Measurements from ENCODE around the gene APOBEC3A. TPM values are rescaled to one million over a fixed set of nuclear protein-coding genes. Genes with fewer than 3 reads are reported as not detected.
"Not testable (repeated sequence)": the region's sequence is repeated elsewhere in the genome, so short reads cannot be mapped to it uniquely, and the experiment has no call there.

APOBEC3A gene
- polyA plus RNA-seq, 6 donors from 2014 or later = 0.29 to 2.8 (median 0.40) TPM; not detected in 3

DNA sequence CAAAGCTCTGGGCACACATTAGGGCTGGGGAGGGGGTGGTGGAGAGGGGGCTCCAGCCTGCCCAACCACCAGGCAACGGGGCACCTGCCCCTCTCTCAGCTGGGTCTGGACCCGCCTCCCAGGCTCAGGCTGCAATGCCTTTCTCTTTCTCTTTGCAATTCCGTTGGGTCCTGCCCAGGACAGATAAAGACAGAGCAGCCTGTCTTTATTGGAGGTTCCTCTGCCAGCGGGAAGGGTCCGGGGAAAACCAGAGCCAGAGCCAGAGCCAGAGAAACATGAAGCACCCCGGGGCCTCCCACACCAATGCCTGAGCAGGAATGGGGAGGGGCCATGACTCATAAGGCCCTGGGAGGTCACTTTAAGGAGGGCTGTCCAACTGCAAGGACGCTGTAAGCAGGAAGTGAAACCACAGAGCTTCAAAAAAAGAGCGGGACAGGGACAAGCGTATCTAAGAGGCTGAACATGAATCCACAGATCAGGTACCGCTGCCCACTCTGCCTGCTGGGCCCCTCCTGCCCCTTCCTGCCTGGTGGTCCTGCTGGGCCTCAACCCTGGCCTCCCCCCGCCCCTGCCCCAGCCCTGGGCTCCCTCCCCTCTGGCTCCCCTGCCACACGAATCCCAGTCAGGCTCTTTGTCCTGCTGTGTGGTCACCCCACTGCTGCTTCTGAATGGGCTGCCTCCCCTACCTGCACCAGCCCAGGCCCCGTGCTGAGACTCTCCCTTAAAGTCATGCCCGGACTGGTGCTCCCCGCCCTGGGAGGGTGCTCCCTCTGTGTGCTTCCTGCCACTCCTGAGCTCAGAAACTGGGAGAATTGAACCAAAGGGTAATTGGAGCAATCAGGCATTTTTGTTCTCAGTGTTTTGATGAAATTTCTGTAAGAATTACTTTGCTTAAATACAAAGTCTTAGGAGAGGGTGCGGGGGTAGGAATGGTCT is 24.9 kb downstream of the APOBEC3A start, which contains the start of gene APOBEC3B:
Gene APOBEC3B, plus strand, starts transcription at position 356 of the 936 bp plus-strand sequence. Its CDS starts 107 bp downstream, at position 463.
- H3K4me1 Mint-ChIP-seq = peaks cover 12 to 39% (median 26%) of the 10 kb centered on the region in 3 donors
- H3K36me3 Mint-ChIP-seq = no peaks in the 10 kb centered on the region
- peak within 1 kb of the TSS in 5 of 6 donors; percentile 63 to 96 (median 87) for H3K27ac Mint-ChIP-seq
- peak; percentile 80 to 81 for ATAC-seq (ENCODE audit: low read depth in 2 of 2)
- H3K4me3 Mint-ChIP-seq = peak within 1 kb of the TSS; percentile 87 to 99 (median 94)
- DNase-seq = peak; percentile 60
- peaks cover 0 to 12% (median 4%) of the 10 kb centered on the region in 7 donors for H3K9me3 Mint-ChIP-seq
- H3K27me3 Mint-ChIP-seq = no peaks in the 10 kb centered on the region

DNA sequence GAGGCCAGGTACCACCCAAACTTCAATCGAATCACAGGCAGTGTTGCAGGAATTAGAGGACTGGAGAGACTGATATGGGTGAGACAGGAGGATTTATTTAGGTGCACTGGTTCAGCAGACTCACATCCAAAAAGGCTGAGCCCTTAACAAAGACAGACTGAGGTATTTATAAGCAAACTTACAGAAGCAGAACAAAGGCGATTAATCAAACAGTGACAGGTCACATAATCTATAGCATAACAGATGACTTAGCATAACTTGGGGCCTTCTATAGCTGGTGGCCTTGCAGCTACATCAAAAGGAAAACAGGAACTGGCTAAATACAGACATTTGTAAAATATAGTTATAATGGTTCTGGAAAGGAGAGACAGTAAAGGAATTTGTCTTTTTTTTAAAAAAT is 26.8 kb downstream of the APOBEC3A start:
- peak overlapping the region in 2 of 6 donors; percentile 54 to 81 for H3K27ac Mint-ChIP-seq
- no peaks in the 10 kb centered on the region for H3K36me3 Mint-ChIP-seq
- H3K9me3 Mint-ChIP-seq = peaks cover 0 to 12% (median 4%) of the 10 kb centered on the region in 7 donors
- no peak for ATAC-seq (ENCODE audit: low read depth in 2 of 2)
- peak overlapping the region in 3 of 8 donors; percentile 12 to 80 (median 15) for H3K4me3 Mint-ChIP-seq
- H3K4me1 Mint-ChIP-seq = peaks cover 12 to 41% (median 26%) of the 10 kb centered on the region in 3 donors
- H3K27me3 Mint-ChIP-seq = no peaks in the 10 kb centered on the region
- DNase-seq = no peak

DNA sequence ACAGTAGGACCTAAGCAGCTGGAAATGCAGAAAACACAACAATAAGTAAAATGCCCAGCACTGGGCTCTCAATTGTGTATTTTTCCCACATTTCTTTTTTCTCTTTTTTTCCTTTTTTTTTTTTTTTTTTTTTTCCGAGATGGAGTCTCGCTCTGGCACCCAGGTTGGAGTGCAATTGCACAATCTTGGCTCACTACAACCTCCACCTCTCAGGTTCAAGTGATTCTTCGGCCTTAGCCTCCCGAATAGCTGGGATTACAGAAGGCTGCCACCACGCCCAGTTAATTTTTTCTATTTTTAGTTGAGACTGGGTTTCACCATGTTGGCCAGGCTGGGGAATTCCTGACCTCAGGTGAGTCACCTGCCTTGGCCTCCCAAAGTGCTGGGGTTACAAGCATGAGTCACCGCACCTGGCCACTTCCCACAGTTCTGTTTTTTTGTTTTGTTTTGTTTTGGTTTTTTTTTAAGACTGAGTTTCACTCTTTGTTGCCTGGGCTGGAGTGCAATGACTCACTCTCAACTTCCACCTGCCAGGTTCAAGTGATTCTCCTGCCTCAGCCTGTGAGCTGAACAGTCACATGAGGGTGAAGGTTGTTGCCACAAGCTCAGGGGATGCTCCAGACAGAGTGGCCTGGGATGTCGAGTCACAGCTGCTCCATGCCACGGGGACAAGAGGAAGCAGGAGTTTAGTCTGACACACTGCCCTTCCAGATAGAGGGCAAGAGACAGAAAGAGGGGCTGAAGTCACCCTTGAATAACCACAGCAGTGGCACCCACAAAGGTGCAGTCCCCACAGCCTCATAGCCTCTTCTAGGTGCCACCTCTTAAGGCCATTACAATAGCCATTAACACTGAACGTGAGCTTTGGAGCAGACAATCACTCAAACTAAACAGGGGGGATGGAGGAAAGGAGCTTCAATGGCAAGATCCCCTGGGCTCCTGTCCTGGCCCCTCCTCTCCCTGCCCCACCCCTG is 27.7 kb downstream of the APOBEC3A start:
- Mint-ChIP-seq H3K4me1 (peaks cover 12 to 41% (median 26%) of the 10 kb centered on the region in 3 donors), H3K9me3 (peaks cover 0 to 12% (median 4%) of the 10 kb centered on the region in 7 donors), H3K4me3 (peak overlapping the region in 6 of 8 donors; percentile 33 to 80 (median 59)), H3K27ac (peak overlapping the region; percentile 44 to 98 (median 86))
- DNase-seq = peak; percentile 36
- peak; percentile 46 to 55 for ATAC-seq (ENCODE audit: low read depth in 2 of 2)
- H3K27me3 Mint-ChIP-seq, H3K36me3 Mint-ChIP-seq: not testable (repeated sequence)

DNA sequence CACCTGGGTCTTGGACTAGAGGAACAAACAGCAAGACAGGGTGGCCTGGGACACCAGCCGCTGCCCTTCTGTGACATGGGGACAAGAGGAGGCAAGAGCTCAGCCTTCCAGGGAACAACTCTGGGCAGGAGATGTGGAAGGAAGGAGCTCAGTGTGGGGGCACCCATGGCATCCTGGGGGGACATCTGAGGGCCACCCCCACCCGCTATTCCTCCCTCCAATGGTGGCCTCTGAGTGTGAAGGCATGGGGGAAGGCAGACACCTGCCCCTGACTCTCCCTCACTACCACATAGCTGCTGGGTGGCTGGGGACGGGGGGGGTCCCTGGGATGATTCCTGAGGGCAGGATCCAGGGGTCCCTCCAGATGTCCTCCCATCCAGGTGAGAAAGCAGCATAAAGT is 29.2 kb downstream of the APOBEC3A start:
- Mint-ChIP-seq H3K27me3 (no peaks in the 10 kb centered on the region), H3K9me3 (peaks cover 0 to 12% (median 4%) of the 10 kb centered on the region in 7 donors), H3K4me1 (peaks cover 8 to 36% (median 21%) of the 10 kb centered on the region in 3 donors), H3K27ac (peak overlapping the region in 2 of 6 donors; percentile 81 to 87), H3K4me3 (no peak overlapping the region), H3K36me3 (no peaks in the 10 kb centered on the region)
- ATAC-seq (ENCODE audit: low read depth in 2 of 2) (no peak), DNase-seq (no peak)

DNA sequence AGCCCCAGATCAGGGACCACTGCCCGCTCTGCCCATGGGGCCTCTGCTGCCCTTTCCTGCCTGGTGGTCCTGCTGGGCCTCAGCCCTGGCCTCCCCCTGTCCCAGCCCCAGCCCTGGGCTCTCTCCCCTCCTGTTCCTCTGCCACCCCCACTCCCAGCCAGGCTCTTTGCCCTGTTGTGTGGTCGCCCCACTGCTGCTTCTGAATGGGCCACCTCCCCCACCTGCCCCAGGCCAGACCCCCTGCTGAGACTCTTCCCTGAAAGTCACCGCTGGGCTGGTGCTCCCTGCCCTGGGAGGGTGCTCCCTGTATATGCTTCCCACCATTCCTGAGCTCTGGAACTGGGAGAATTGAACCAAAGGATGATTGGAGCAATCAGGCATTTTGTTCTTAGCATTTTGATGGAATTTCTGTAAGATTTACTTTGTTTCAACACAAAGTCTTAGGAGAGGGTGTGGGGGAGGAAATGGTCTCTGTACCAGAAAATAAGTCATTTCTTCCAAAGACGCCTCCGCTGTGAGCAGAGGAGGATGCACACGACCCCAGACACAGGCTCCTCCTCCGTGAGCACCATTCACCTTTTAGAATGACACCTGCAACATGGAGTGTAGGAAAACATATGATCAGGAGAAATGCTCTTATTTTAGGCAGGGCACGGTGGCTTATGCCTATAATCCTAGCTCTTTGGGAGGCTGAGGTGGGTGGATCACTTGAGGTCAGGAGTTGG is 29.9 kb downstream of the APOBEC3A start:
- Mint-ChIP-seq H3K27me3 (no peaks in the 10 kb centered on the region), H3K4me1 (peaks cover under 1 to 28% (median 14%) of the 10 kb centered on the region in 3 donors), H3K27ac (peak overlapping the region in 1 of 6 donors; percentile 25), H3K4me3 (no peak overlapping the region), H3K9me3 (peaks cover 0 to 12% (median 4%) of the 10 kb centered on the region in 7 donors), H3K36me3 (no peaks in the 10 kb centered on the region)
- DNase-seq (no peak), ATAC-seq (ENCODE audit: low read depth in 2 of 2) (no peak)

DNA sequence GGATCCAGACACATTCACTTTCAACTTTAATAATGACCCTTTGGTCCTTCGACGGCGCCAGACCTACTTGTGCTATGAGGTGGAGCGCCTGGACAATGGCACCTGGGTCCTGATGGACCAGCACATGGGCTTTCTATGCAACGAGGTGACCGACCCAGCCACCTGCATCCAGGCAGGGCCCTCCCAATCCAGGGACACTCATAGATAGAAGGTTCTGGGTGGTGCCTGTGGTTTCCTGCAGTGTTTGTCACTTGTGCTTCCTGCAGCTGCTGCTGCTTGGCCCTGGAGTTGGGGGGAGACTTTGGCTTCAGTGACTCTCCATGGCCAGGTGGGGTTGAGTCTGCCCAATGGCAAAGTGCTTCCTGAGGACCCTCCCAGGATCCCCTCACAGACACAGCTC is 32.1 kb downstream of the APOBEC3A start:
- no peak for ATAC-seq (ENCODE audit: low read depth in 2 of 2)
- Mint-ChIP-seq H3K27me3 (peaks cover 8 to 15% (median 14%) of the 10 kb centered on the region in 3 donors), H3K4me1 (peaks cover 0 to 19% (median 18%) of the 10 kb centered on the region in 3 donors), H3K4me3 (no peak overlapping the region), H3K9me3 (peaks cover 0 to 6% (median 0%) of the 10 kb centered on the region in 7 donors), H3K36me3 (no peaks in the 10 kb centered on the region), H3K27ac (no peak overlapping the region)
- DNase-seq = no peak

DNA sequence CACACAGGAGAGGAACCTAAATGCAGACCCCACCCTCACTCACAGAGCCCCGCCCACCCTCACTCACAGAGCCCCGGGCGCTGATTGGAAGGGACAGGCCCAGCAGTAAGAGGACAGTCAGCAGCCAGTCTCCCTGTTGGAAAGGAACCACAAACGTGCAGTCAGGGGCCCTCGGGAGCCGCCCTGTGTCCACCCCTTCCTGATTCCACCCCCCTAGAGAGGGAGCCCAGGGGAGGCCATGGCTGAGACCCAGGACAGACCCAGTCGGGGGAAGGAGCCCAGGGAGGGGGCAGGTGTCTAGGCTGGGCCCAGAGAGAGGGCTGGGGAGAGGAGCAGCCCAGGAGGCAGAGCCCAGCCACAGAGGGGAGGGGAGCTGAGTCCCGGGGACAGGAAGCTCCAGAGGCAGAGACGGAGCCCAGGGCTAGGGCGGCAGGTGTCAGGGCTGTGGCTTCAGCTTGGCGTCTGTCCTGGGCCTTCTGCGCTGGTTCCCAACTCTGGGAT is 35.5 kb downstream of the APOBEC3A start:
- not testable (repeated sequence) for H3K4me3 Mint-ChIP-seq

DNA sequence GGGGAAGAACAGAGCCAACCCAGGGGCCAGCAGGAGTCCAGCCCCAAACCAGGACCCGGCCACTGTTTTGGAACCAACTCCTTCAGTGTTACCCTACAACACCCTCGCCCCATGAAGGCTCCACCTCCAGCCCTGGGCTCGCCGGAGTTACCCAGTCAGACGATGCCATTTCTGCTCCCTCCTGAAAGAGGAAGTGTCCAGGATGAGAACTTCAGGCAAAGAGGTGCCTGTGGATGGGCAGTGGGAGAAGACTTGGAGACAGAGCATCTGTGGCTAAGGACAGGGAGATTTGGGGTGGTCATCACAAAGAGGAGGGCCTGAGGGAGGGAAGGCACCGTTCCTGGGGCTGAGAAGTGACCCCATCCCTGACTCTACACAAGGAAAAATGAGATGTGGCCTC is 38.7 kb downstream of the APOBEC3A start:
- Mint-ChIP-seq H3K9me3 (peaks cover 0 to 9% (median 6%) of the 10 kb centered on the region in 7 donors), H3K36me3 (peaks cover 0 to 6% of the 10 kb centered on the region in 2 donors), H3K27ac (peak overlapping the region in 1 of 6 donors; percentile 62), H3K4me3 (no peak overlapping the region), H3K4me1 (peaks cover 0 to 8% (median 0%) of the 10 kb centered on the region in 3 donors), H3K27me3 (peaks cover 8 to 50% (median 25%) of the 10 kb centered on the region in 3 donors)
- DNase-seq (no peak), ATAC-seq (ENCODE audit: low read depth in 2 of 2) (no peak)

More for the DNA sequence above, 35.5 kb downstream of the APOBEC3A start:
- not testable (repeated sequence) for H3K9me3 Mint-ChIP-seq; H3K27ac Mint-ChIP-seq; DNase-seq; ATAC-seq (ENCODE audit: low read depth in 2 of 2); H3K36me3 Mint-ChIP-seq; H3K4me1 Mint-ChIP-seq
- peaks cover 8 to 37% (median 23%) of the 10 kb centered on the region in 3 donors for H3K27me3 Mint-ChIP-seq

DNA sequence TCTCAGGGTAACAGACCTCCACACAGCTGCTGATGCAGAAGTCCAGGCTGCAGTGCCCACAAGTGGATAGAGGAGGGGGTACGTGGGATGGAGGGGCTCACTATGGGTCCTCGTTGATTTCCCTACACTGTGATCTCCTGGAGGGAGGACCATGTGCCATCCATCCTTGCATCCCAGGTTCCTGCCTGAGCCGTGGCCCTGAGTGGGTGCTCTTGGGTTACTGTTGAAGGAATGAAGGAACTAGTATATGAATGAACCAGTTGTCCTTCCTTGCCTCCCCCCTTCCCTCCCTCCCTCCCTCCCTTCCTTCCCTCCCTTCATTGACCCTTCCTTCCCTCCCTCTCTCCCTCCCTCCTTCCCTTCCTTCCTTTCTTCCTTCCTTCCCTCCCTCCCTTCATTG is 40.1 kb downstream of the APOBEC3A start:
- no peak for DNase-seq
- ATAC-seq (ENCODE audit: low read depth in 2 of 2) = no peak
- Mint-ChIP-seq H3K27ac (no peak overlapping the region), H3K36me3 (peaks cover 0 to 6% of the 10 kb centered on the region in 2 donors), H3K9me3 (peaks cover 0 to 9% (median 6%) of the 10 kb centered on the region in 7 donors), H3K27me3 (peaks cover 8 to 50% (median 25%) of the 10 kb centered on the region in 3 donors), H3K4me1 (peaks cover 0 to 8% (median 5%) of the 10 kb centered on the region in 3 donors), H3K4me3 (no peak overlapping the region)

DNA sequence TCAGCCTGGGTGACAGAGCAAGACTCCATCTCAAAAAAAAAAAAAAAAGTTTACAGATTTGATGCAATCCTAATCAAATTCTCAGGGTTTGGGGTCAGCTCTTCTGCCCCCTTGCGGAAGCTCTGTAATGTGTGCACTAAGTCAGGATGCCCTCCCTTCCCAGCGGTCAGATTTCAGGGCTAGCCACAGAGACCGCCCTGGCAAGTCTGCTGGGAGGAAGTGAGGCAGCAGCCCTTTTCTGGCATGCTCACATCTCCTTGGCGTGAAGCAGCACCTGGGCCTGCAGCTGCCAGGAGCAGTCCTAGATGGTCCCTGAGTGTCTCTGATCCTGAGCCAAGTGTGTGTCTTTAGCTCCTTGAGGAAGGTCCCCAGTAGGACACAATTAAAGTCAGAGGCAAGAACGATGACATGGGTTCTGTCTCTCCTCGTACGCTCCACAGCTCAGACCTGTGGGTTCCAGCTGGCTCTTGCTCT is 45.8 kb downstream of the APOBEC3A start:
- Mint-ChIP-seq H3K9me3 (peaks cover 0 to 6% (median 2%) of the 10 kb centered on the region in 7 donors), H3K4me3 (peak overlapping the region in 2 of 8 donors; percentile 3 to 59), H3K4me1 (peaks cover 14 to 21% (median 16%) of the 10 kb centered on the region in 3 donors), H3K36me3 (peaks cover 0 to under 1% of the 10 kb centered on the region in 2 donors), H3K27me3 (peaks cover 0 to 13% (median 0%) of the 10 kb centered on the region in 3 donors), H3K27ac (peak overlapping the region in 2 of 6 donors; percentile 22 to 42)
- DNase-seq (peak; percentile 60), ATAC-seq (ENCODE audit: low read depth in 2 of 2) (peak; percentile 86 to 87)

DNA sequence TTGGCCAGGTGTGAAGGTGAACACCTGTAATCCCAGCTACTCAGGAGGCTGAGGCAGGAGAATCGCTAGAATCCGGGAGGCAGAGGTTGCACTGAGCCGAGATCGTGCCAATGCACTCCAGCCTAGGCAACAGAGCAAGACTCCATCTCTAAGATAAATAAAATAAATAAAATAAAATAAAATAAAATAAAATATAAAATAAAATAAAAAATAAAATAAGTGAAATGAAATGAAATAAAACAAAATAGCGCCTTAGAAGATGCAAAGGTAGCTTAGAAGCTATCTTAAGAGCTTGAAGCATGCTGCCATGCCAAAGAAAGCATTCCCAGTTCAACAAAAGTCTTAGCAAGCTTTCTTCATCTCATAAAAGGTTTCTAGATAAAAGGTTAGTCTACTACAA is 49.8 kb downstream of the APOBEC3A start:
- Mint-ChIP-seq H3K4me3 (no peak overlapping the region), H3K36me3 (no peaks in the 10 kb centered on the region), H3K27me3 (no peaks in the 10 kb centered on the region), H3K4me1 (peaks cover 24 to 35% (median 33%) of the 10 kb centered on the region in 3 donors), H3K9me3 (no peaks in the 10 kb centered on the region), H3K27ac (no peak overlapping the region)
- DNase-seq = no peak
- no peak for ATAC-seq (ENCODE audit: low read depth in 2 of 2)

Data from naive B cell (primary cell).